Measurements from ENCODE around the gene CD80. TPM values are rescaled to one million over a fixed set of nuclear protein-coding genes. Genes with fewer than 3 reads are reported as not detected.

CD80 gene
- total RNA-seq, 1 experiment from 2014 or later: not detected

GRCh38 chr3:119527714-119528113 is 31.7 kb downstream of the CD80 start:
- DNase-seq (ENCODE audit: low read depth, low spot score): no peak
- in situ Hi-C loops (cut with HindIII; ENCODE audit: low pct_unique_long_range_greater_than_20kb, low sequenced_read_pairs): no loop called here

GRCh38 chr3:119524931-119525662 is 34.3 kb downstream of the CD80 start:
- peak; percentile 55 for DNase-seq (ENCODE audit: low read depth, low spot score)
- in situ Hi-C loops (cut with HindIII; ENCODE audit: low pct_unique_long_range_greater_than_20kb, low sequenced_read_pairs): no loop called here

GRCh38 chr3:119518026-119518425 is 41.4 kb downstream of the CD80 start:
- in situ Hi-C loops (cut with HindIII; ENCODE audit: low pct_unique_long_range_greater_than_20kb, low sequenced_read_pairs): no loop called here
- DNase-seq (ENCODE audit: low read depth, low spot score): no peak

- in situ Hi-C loops (cut with HindIII; ENCODE audit: low pct_unique_long_range_greater_than_20kb, low sequenced_read_pairs): no loop called here
- DNase-seq (ENCODE audit: low read depth, low spot score): no peak
These were observed 42.3 kb downstream of the CD80 start for GRCh38 chr3:119517112-119517511.

GRCh38 chr3:119514637-119515036 is 44.8 kb downstream of the CD80 start:
- in situ Hi-C loops (cut with HindIII; ENCODE audit: low pct_unique_long_range_greater_than_20kb, low sequenced_read_pairs): no loop called here
- DNase-seq (ENCODE audit: low read depth, low spot score): no peak

- no peak for DNase-seq (ENCODE audit: low read depth, low spot score)
- in situ Hi-C loops (cut with HindIII; ENCODE audit: low pct_unique_long_range_greater_than_20kb, low sequenced_read_pairs): no loop called here
These were observed 48.7 kb downstream of the CD80 start for GRCh38 chr3:119510690-119511089.

- DNase-seq (ENCODE audit: low read depth, low spot score): no peak
- in situ Hi-C loops (cut with HindIII; ENCODE audit: low pct_unique_long_range_greater_than_20kb, low sequenced_read_pairs): no loop called here
These were observed 51.1 kb downstream of the CD80 start for GRCh38 chr3:119508172-119508845.

GRCh38 chr3:119507404-119507803 is 52.0 kb downstream of the CD80 start:
- no peak for DNase-seq (ENCODE audit: low read depth, low spot score)
- in situ Hi-C loops (cut with HindIII; ENCODE audit: low pct_unique_long_range_greater_than_20kb, low sequenced_read_pairs): no loop called here

- in situ Hi-C loops (cut with HindIII; ENCODE audit: low pct_unique_long_range_greater_than_20kb, low sequenced_read_pairs): no loop called here
These were observed 52.8 kb downstream of the CD80 start for GRCh38 chr3:119506631-119507030.

GRCh38 chr3:119500901-119501300 is 58.5 kb downstream of the CD80 start:
- DNase-seq (ENCODE audit: low read depth, low spot score): no peak
- in situ Hi-C loops (cut with HindIII; ENCODE audit: low pct_unique_long_range_greater_than_20kb, low sequenced_read_pairs): no loop called here

More at GRCh38 chr3:119506631-119507030, 52.8 kb downstream of the CD80 start:
- DNase-seq (ENCODE audit: low read depth, low spot score): no peak

GRCh38 chr3:119500265-119500664 is 59.1 kb downstream of the CD80 start:
- in situ Hi-C loops (cut with HindIII; ENCODE audit: low pct_unique_long_range_greater_than_20kb, low sequenced_read_pairs): no loop called here
- DNase-seq (ENCODE audit: low read depth, low spot score): no peak

- peak; percentile 97 for DNase-seq (ENCODE audit: low read depth, low spot score)
- in situ Hi-C loops (cut with HindIII; ENCODE audit: low pct_unique_long_range_greater_than_20kb, low sequenced_read_pairs): no loop called here
These were observed 61.0 kb downstream of the CD80 start, which contains the start of gene TIMMDC1 for GRCh38 chr3:119498186-119499011. TSS of gene TIMMDC1 (plus strand) at chr3:119498547. CDS start at chr3:119498734, 187 bp downstream.

- in situ Hi-C loops (cut with HindIII; ENCODE audit: low pct_unique_long_range_greater_than_20kb, low sequenced_read_pairs): no loop called here
- DNase-seq (ENCODE audit: low read depth, low spot score): peak; percentile 19
These were observed 61.6 kb downstream of the CD80 start for GRCh38 chr3:119497820-119498185.

GRCh38 chr3:119494597-119494996 is 64.8 kb downstream of the CD80 start:
- peak; percentile 32 for DNase-seq (ENCODE audit: low read depth, low spot score)
- in situ Hi-C loops (cut with HindIII; ENCODE audit: low pct_unique_long_range_greater_than_20kb, low sequenced_read_pairs): no loop called here

- in situ Hi-C loops (cut with HindIII; ENCODE audit: low pct_unique_long_range_greater_than_20kb, low sequenced_read_pairs): no loop called here
- no peak for DNase-seq (ENCODE audit: low read depth, low spot score)
These were observed 66.6 kb downstream of the CD80 start for GRCh38 chr3:119492810-119493209.

- peak; percentile 27 for DNase-seq (ENCODE audit: low read depth, low spot score)
- in situ Hi-C loops (cut with HindIII; ENCODE audit: low pct_unique_long_range_greater_than_20kb, low sequenced_read_pairs): no loop called here
These were observed 67.3 kb downstream of the CD80 start for GRCh38 chr3:119492128-119492527.

GRCh38 chr3:119490153-119490552 is 69.3 kb downstream of the CD80 start:
- peak; percentile 14 for DNase-seq (ENCODE audit: low read depth, low spot score)
- in situ Hi-C loops (cut with HindIII; ENCODE audit: low pct_unique_long_range_greater_than_20kb, low sequenced_read_pairs): no loop called here

- in situ Hi-C loops (cut with HindIII; ENCODE audit: low pct_unique_long_range_greater_than_20kb, low sequenced_read_pairs): no loop called here
- DNase-seq (ENCODE audit: low read depth, low spot score): no peak
These were observed 73.9 kb downstream of the CD80 start for GRCh38 chr3:119485563-119485962.

Data from SK-MEL-5 (cell line).